Endodermal cell (in vitro differentiated cells): ENCODE measurements around the gene KCNIP3. TPM values are rescaled to one million over a fixed set of nuclear protein-coding genes. Genes with fewer than 3 reads are reported as not detected.

Experiments used
- DNase-seq: peaks from one replicate; pipeline ENCODE4 v3.0.0-alpha.2; 2017
- H3K27ac ChIP-seq: 2 replicates; pipeline ENCODE4 v1.5.1; 2013; ENCODE audit warnings: mild to moderate bottlenecking, low read depth, low read length, moderate library complexity
- H3K27me3 ChIP-seq: 2 replicates; pipeline ENCODE4 v1.6.1; 2013; ENCODE audit warnings: mild to moderate bottlenecking, low read length, moderate library complexity; ENCODE audit not compliant: insufficient read depth, control insufficient read depth, poor library complexity, severe bottlenecking
- H3K36me3 ChIP-seq: 2 replicates; pipeline ENCODE4 v1.7.0; 2013; ENCODE audit warnings: mild to moderate bottlenecking, low read length, moderate library complexity; ENCODE audit not compliant: control insufficient read depth, insufficient read depth
- H3K4me1 ChIP-seq: one replicate; pipeline ENCODE4 v1.7.0; 2013; ENCODE audit warnings: low read length; ENCODE audit not compliant: control insufficient read depth, insufficient read depth
- H3K4me3 ChIP-seq: 2 replicates; pipeline ENCODE4 v1.5.1; 2013; ENCODE audit warnings: mild to moderate bottlenecking, low read length, moderate library complexity
- H3K9ac ChIP-seq: 2 replicates; pipeline ENCODE4 v1.6.1; 2013; ENCODE audit warnings: mild to moderate bottlenecking, low read length, moderate library complexity; ENCODE audit not compliant: poor library complexity, severe bottlenecking; ENCODE audit errors: extremely low read depth
- H3K9me3 ChIP-seq: 2 replicates; pipeline ENCODE4 v1.6.1; 2013; ENCODE audit warnings: mild to moderate bottlenecking, low read length, moderate library complexity; ENCODE audit not compliant: control insufficient read depth
- H3K27ac Mint-ChIP-seq: 2 replicates; pipeline ENCODE4 v1.8.0; 2020; ENCODE audit warnings: mixed read lengths
- H3K27me3 Mint-ChIP-seq: 2 replicates; pipeline ENCODE4 v1.8.0; 2021; ENCODE audit warnings: mild to moderate bottlenecking, mixed read lengths; ENCODE audit not compliant: insufficient read depth
- H3K36me3 Mint-ChIP-seq: 2 replicates; pipeline ENCODE4 v1.8.0; 2020; ENCODE audit warnings: low read depth, mixed read lengths
- H3K4me1 Mint-ChIP-seq: 2 replicates; pipeline ENCODE4 v1.8.0; 2020; ENCODE audit warnings: mixed read lengths
- H3K4me3 Mint-ChIP-seq: 2 replicates; pipeline ENCODE4 v1.8.0; 2020; ENCODE audit warnings: mild to moderate bottlenecking, moderate library complexity, mixed read lengths
- H3K9me3 Mint-ChIP-seq: 2 replicates; pipeline ENCODE4 v1.8.0; 2020; ENCODE audit warnings: mild to moderate bottlenecking, mixed read lengths
- WGBS, 2 experiments: methylation state at CpG; one replicate each; pipeline versions ENCODE4 v1.1.5 to v1.1.7; 2013; ENCODE audit warnings: missing lambda C conversion rate in 2 of 2, mixed read lengths in 1 of 2; ENCODE audit not compliant: insufficient coverage in 1 of 2, insufficient read length in 1 of 2; 5-methylcytosine and 5-hydroxymethylcytosine counted together
- total RNA-seq, 2 donors: library from RNA; stranded (reverse); fragmentation: NEBNext Ultra II Directional in 1 of 2; extraction: Animal tissue kit (Norgen Biotek cat#: 25700) in 1 of 2; gene quantifications; 2 replicates in 1 of 2; 3 replicates in 1 of 2; pipeline ENCODE4 v1.2.1, GENCODE V29; 2021
- TF ChIP-seq, protein P1 (sequence below): fragments of 200-600 bp; sonication (generic); conservative IDR thresholded peaks from 2 replicates; pipeline ENCODE4 v1.5.0; 2021; ENCODE audit warnings: antibody characterized with exemption, mild to moderate bottlenecking

KCNIP3 gene
- total RNA-seq, 2 donors from 2014 or later = 0.26 to 1.3 TPM

GRCh38 chr2:95327861-95328260 lies 30.7 kb downstream of the KCNIP3 start:
- no peaks in the 10 kb centered on the region for H3K27me3 ChIP-seq
- no peaks in the 10 kb centered on the region for H3K36me3 ChIP-seq
- no peaks in the 10 kb centered on the region for H3K4me1 ChIP-seq
- peaks cover 3% of the 10 kb centered on the region for H3K9me3 ChIP-seq
- H3K9me3 Mint-ChIP-seq = no peaks in the 10 kb centered on the region
- H3K36me3 Mint-ChIP-seq = no peaks in the 10 kb centered on the region
- H3K4me3 Mint-ChIP-seq = no peak overlapping the region
- no peak overlapping the region for H3K27ac ChIP-seq
- WGBS, 2 experiments = 88 to 90% methylated on average over 3 to 7 of the region's 7 CpGs
- no peak overlapping the region for H3K27ac Mint-ChIP-seq
- TF ChIP-seq, protein P1, sequence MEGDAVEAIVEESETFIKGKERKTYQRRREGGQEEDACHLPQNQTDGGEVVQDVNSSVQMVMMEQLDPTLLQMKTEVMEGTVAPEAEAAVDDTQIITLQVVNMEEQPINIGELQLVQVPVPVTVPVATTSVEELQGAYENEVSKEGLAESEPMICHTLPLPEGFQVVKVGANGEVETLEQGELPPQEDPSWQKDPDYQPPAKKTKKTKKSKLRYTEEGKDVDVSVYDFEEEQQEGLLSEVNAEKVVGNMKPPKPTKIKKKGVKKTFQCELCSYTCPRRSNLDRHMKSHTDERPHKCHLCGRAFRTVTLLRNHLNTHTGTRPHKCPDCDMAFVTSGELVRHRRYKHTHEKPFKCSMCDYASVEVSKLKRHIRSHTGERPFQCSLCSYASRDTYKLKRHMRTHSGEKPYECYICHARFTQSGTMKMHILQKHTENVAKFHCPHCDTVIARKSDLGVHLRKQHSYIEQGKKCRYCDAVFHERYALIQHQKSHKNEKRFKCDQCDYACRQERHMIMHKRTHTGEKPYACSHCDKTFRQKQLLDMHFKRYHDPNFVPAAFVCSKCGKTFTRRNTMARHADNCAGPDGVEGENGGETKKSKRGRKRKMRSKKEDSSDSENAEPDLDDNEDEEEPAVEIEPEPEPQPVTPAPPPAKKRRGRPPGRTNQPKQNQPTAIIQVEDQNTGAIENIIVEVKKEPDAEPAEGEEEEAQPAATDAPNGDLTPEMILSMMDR = no peak
- DNase-seq = no peak
- no peaks in the 10 kb centered on the region for H3K27me3 Mint-ChIP-seq
- H3K4me1 Mint-ChIP-seq = no peaks in the 10 kb centered on the region
- no peak overlapping the region for H3K4me3 ChIP-seq
- no peak overlapping the region for H3K9ac ChIP-seq

DNA sequence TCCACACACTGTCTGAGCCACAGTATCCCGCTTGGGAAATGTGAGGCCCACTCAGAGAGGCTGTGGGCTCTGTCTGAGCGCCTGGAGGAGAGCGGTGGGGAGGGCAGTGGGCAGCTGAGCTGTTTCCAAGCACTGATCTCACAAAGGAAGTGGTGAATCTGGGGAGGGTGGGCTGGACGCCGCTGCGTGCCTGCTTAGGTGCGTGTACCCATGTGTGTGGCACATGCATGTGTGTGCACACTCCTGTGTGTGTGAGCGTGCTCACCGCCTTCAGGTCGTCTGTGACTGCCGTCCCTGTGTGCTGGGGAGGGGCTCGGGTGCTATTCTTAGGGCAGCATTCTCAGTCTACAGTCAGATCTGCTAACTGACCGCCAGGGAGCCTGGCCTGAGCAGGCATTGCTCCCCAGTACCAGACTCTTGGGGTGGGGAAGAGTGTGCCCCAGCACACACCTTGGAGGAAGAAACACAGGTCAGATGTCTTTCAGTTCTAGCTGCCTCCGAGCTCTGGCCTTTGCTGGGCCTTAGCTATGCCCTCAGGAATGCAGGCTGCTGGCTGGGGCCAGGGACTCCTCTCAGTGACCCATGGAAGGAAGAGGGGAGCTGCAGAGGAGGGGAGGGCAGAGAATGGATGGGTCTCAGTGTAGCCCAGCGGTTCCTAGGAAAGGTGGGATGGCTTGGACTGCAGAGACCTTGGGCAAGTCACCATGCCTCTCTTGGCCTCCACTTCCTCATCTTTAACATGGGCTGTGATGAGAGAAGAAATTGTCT lies 31.4 kb downstream of the KCNIP3 start:
- no peaks in the 10 kb centered on the region for H3K27me3 ChIP-seq
- no peaks in the 10 kb centered on the region for H3K9me3 Mint-ChIP-seq
- H3K4me3 Mint-ChIP-seq = no peak overlapping the region
- H3K9ac ChIP-seq = no peak overlapping the region
- H3K27me3 Mint-ChIP-seq = no peaks in the 10 kb centered on the region
- no peaks in the 10 kb centered on the region for H3K36me3 Mint-ChIP-seq
- no peaks in the 10 kb centered on the region for H3K36me3 ChIP-seq
- no peak overlapping the region for H3K27ac ChIP-seq
- no peaks in the 10 kb centered on the region for H3K4me1 Mint-ChIP-seq
- peak; percentile 63 for DNase-seq
- H3K9me3 ChIP-seq = peaks cover 3% of the 10 kb centered on the region
- H3K4me3 ChIP-seq = no peak overlapping the region
- TF ChIP-seq, protein P1 = no peak
- H3K4me1 ChIP-seq = no peaks in the 10 kb centered on the region
- WGBS, 2 experiments = 89 to 92% methylated on average over 11 to 15 of the region's 15 CpGs
- H3K27ac Mint-ChIP-seq = no peak overlapping the region

GRCh38 chr2:95329401-95329800 lies 32.3 kb downstream of the KCNIP3 start:
- Histone ChIP-seq H3K4me3 (no peak overlapping the region), H3K27me3 (no peaks in the 10 kb centered on the region), H3K4me1 (no peaks in the 10 kb centered on the region), H3K9me3 (peaks cover 3% of the 10 kb centered on the region), H3K9ac (no peak overlapping the region), H3K27ac (no peak overlapping the region), H3K36me3 (no peaks in the 10 kb centered on the region)
- 89 to 92% methylated on average over 10 to 14 of the region's 14 CpGs for WGBS, 2 experiments
- Mint-ChIP-seq H3K4me1 (no peaks in the 10 kb centered on the region), H3K27me3 (peaks cover 1% of the 10 kb centered on the region), H3K36me3 (no peaks in the 10 kb centered on the region), H3K27ac (no peak overlapping the region), H3K9me3 (no peaks in the 10 kb centered on the region), H3K4me3 (no peak overlapping the region)
- TF ChIP-seq, protein P1 = no peak
- DNase-seq = no peak
